SU-DHL-6 (cell line): Measurements from ENCODE around the gene FRMD4B.
"Not testable (repeated sequence)": the region's sequence is repeated elsewhere in the genome, so short reads cannot be mapped to it uniquely, and the experiment has no call there.

ENCODE experiments used
- H2AFZ ChIP-seq: fragments of 200-600 bp; sonication (generic); 2 replicates; pipeline ENCODE4 v1.6.1; 2014; ENCODE audit warnings: low read depth, mild to moderate bottlenecking, moderate library complexity, mixed read lengths, antibody characterized with exemption, low read length; ENCODE audit not compliant: severe bottlenecking
- H3F3A ChIP-seq: fragments of 200-600 bp; shearing (Covaris generic); 2 replicates; pipeline ENCODE4 v1.6.0; 2016; ENCODE audit warnings: antibody characterized with exemption, mild to moderate bottlenecking; ENCODE audit not compliant: insufficient read depth
- H3K27ac ChIP-seq: fragments of 200-600 bp; sonication (generic); 2 replicates; pipeline ENCODE4 v1.5.1; 2016; ENCODE audit warnings: low read depth, mild to moderate bottlenecking, low read length, moderate library complexity, mixed read lengths
- H3K27me3 ChIP-seq: fragments of 200-600 bp; sonication (generic), shearing (Covaris generic); 2 replicates; pipeline ENCODE4 v1.6.0; 2014; ENCODE audit warnings: mild to moderate bottlenecking, low read length
- H3K36me3 ChIP-seq: fragments of 200-600 bp; sonication (generic); 2 replicates; pipeline ENCODE4 v1.6.1; 2014; ENCODE audit warnings: mild to moderate bottlenecking, low read length, mixed read lengths
- H3K4me2 ChIP-seq: fragments of 300-600, 200-600 bp; shearing (Covaris generic), sonication (generic); 2 replicates; pipeline ENCODE4 v1.6.0; 2014; ENCODE audit warnings: low read length, low read depth, mild to moderate bottlenecking; ENCODE audit not compliant: poor library complexity, severe bottlenecking
- H3K4me3 ChIP-seq: fragments of 200-600 bp; sonication (generic); 2 replicates; pipeline ENCODE4 v1.5.1; 2014; ENCODE audit warnings: antibody characterized with exemption, low read length, mild to moderate bottlenecking, mixed read lengths; ENCODE audit not compliant: insufficient read depth, poor library complexity, severe bottlenecking
- H3K79me2 ChIP-seq: fragments of 200-600 bp; sonication (generic); 2 replicates; pipeline ENCODE4 v1.6.1; 2014; ENCODE audit warnings: mild to moderate bottlenecking, low read length, moderate library complexity; ENCODE audit not compliant: insufficient read depth
- H3K9ac ChIP-seq: fragments of 200-600 bp; sonication (generic); 2 replicates; pipeline ENCODE4 v1.7.0; 2014; ENCODE audit warnings: mild to moderate bottlenecking, low read length
- H3K9me2 ChIP-seq: fragments of 200-600 bp; sonication (generic); replicated peaks from 2 replicates; pipeline ENCODE4 v1.6.1; 2014; ENCODE audit warnings: low read length; ENCODE audit not compliant: insufficient read depth
- H3K9me3 ChIP-seq: fragments of 200-600 bp; sonication (generic); 2 replicates; pipeline ENCODE4 v1.6.1; 2014; ENCODE audit warnings: low read length, mixed read lengths; ENCODE audit not compliant: insufficient read depth
- H4K20me1 ChIP-seq: fragments of 200-600 bp; sonication (generic); 2 replicates; pipeline ENCODE4 v1.6.1; 2014; ENCODE audit warnings: low read depth, mild to moderate bottlenecking, antibody characterized with exemption, low read length, moderate library complexity, mixed read lengths
- EZH2phosphoT487 ChIP-seq: fragments of 200-600 bp; sonication (generic), shearing (Covaris generic); conservative IDR thresholded peaks from 2 replicates; pipeline ENCODE4 v1.6.1; 2018; ENCODE audit warnings: mild to moderate bottlenecking, antibody characterized with exemption, low read length, moderate library complexity, mixed read lengths
- TF ChIP-seq, protein P1 (sequence below): fragments of 200-600 bp; sonication (generic); IDR thresholded peaks from one replicate; pipeline ENCODE4 v1.5.1; 2017; ENCODE audit warnings: antibody characterized with exemption, mild to moderate bottlenecking, low read length, moderate library complexity; ENCODE audit not compliant: insufficient read depth, poor library complexity, severe bottlenecking

The FRMD4B gene

DNA sequence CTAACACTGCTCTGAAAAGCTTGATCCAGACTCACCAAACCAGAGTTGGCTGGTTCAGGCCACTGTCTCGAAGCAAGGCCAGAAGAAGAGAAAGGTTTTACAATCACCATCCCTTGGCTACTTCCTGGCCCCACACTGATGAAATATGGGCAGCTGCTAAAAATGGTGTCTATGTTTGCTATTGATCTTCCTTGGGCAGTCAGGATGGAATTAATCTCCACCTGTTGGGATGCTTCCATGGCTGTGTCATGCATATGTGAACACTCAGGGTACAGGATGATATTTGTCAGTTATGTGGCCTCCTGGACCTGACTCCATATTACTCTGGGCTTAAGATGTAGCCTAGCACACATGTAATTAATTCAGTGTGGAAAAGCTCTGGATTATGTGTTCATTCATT lies 61.9 kb downstream of the FRMD4B start:
- Histone ChIP-seq H3K9ac (no peak overlapping the region), H3K27ac (no peak overlapping the region), H3K9me3 (no peaks in the 10 kb centered on the region), H2AFZ (no peak overlapping the region), H3K27me3 (no peaks in the 10 kb centered on the region), H3K9me2 (no peaks in the 10 kb centered on the region), H3K36me3 (no peaks in the 10 kb centered on the region), H3F3A (no peaks in the 10 kb centered on the region), H3K79me2 (no peaks in the 10 kb centered on the region), H3K4me3 (no peak overlapping the region), H3K4me2 (no peak overlapping the region), H4K20me1 (no peaks in the 10 kb centered on the region)
- TF ChIP-seq EZH2phosphoT487: no peak
- TF ChIP-seq, protein P1, sequence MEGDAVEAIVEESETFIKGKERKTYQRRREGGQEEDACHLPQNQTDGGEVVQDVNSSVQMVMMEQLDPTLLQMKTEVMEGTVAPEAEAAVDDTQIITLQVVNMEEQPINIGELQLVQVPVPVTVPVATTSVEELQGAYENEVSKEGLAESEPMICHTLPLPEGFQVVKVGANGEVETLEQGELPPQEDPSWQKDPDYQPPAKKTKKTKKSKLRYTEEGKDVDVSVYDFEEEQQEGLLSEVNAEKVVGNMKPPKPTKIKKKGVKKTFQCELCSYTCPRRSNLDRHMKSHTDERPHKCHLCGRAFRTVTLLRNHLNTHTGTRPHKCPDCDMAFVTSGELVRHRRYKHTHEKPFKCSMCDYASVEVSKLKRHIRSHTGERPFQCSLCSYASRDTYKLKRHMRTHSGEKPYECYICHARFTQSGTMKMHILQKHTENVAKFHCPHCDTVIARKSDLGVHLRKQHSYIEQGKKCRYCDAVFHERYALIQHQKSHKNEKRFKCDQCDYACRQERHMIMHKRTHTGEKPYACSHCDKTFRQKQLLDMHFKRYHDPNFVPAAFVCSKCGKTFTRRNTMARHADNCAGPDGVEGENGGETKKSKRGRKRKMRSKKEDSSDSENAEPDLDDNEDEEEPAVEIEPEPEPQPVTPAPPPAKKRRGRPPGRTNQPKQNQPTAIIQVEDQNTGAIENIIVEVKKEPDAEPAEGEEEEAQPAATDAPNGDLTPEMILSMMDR: no peak

DNA sequence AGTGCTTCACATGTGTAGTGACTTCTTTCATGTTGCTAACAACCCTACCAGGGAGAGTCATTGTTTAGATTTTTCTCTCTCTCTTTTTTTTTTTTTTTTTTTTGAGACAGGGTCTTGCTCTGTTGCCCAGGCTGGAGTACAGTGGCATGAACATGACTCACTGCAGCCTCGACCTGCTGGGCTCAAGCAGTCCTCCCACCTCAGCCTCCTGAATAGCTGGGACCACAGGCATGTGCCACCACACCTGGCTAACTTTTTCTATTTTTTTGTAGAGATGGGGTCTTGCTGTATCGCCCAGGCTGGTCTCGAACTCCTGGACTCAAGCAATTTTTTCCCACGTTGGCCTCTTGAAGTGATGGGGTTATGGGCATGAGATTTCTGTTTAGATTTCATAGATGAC lies 63.4 kb downstream of the FRMD4B start:
- not testable (repeated sequence) for H3F3A ChIP-seq, H3K9me2 ChIP-seq, H3K27ac ChIP-seq, H3K9ac ChIP-seq, H3K27me3 ChIP-seq, H3K4me2 ChIP-seq, H3K4me3 ChIP-seq, H3K9me3 ChIP-seq, H4K20me1 ChIP-seq, H2AFZ ChIP-seq, H3K36me3 ChIP-seq, H3K79me2 ChIP-seq

DNA sequence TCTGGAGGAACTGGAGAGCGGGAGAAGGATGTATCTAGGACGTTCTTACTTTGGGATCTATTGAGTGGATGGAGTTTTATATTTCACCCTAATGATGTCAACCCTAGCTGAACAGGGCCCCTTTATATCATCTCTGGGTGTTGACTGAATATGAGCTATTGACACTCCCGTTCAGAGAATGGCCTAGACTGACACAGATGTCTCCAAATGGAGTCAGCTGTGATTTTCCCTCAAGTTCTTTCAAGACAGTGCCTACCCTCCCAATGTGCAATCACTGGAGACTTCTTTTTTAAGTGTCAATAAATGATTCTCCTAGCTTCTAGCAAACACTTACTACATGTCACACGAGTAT lies 63.8 kb downstream of the FRMD4B start:
- TF ChIP-seq, protein P1: no peak
- TF ChIP-seq EZH2phosphoT487: no peak
- Histone ChIP-seq H2AFZ (no peak overlapping the region), H3K4me2 (no peak overlapping the region), H3K9me2 (no peaks in the 10 kb centered on the region), H3K9ac (no peak overlapping the region), H3K4me3 (no peak overlapping the region), H3K36me3 (no peaks in the 10 kb centered on the region), H4K20me1 (no peaks in the 10 kb centered on the region), H3K79me2 (no peaks in the 10 kb centered on the region), H3K27me3 (no peaks in the 10 kb centered on the region), H3F3A (no peaks in the 10 kb centered on the region), H3K9me3 (no peaks in the 10 kb centered on the region), H3K27ac (no peak overlapping the region)

DNA sequence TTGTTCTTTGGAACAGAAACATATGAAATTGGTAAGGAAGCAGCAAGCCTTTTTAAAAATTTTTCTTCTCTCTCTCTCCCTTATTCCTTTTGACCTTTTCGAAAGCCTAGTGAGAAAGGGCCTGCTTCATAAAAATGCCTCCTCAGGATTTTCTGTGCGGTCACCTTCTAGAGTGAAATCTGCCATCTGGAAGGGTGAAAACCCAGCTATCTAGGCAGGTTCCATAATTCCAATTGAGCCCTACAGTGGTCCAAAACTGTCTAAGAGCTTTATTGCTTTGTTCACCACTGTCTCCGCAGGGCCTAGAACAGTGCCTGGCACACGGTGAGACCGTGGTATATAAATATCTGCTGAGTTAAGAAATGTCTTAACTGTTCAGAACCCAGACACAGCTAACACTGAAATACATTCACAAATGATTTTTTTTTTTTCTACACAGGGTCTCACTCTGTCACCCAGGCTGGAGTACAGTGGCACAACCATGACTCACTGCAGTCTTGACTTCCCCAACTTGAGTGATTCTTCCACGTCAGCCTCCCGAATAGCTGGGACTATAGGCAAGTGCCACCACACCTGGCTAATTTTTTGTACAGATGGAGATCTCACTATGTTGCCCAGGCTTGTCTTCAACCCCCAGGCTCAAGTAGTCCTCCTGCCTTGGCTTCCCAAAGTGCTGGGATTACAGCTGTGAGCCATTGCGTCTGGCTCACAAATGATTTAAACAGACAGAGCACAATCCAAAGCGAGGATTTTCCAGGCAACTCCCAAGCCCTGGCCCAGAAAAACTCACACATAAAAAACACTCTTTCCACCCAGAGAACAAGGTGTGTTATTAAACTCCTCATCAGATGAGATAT lies 64.4 kb downstream of the FRMD4B start:
- H3F3A ChIP-seq: no peaks in the 10 kb centered on the region
- no peaks in the 10 kb centered on the region for H3K9me2 ChIP-seq
- H2AFZ ChIP-seq: no peak overlapping the region
- H3K9ac ChIP-seq: no peak overlapping the region
- H3K27ac ChIP-seq: no peak overlapping the region
- TF ChIP-seq, protein P1: no peak
- no peak for TF ChIP-seq EZH2phosphoT487
- H3K79me2 ChIP-seq: no peaks in the 10 kb centered on the region
- no peak overlapping the region for H3K4me3 ChIP-seq
- no peaks in the 10 kb centered on the region for H3K27me3 ChIP-seq
- no peaks in the 10 kb centered on the region for H4K20me1 ChIP-seq
- no peak overlapping the region for H3K4me2 ChIP-seq
- no peaks in the 10 kb centered on the region for H3K36me3 ChIP-seq
- H3K9me3 ChIP-seq: no peaks in the 10 kb centered on the region
